Thoracic aorta (tissue), 2 donors: ENCODE measurements around the gene CRIP2. TPM values are rescaled to one million over a fixed set of nuclear protein-coding genes. Genes with fewer than 3 reads are reported as not detected.

Source experiments
- ATAC-seq: fragments of 150-250 bp; one replicate; pipeline ENCODE4 v1.8.0; 2017; ENCODE audit warnings: low read depth; ENCODE audit not compliant: insufficient number of reproducible peaks, low FRiP score
- DNase-seq: peaks from one replicate; pipeline ENCODE4 v3.0.0-alpha.2; 2020; ENCODE audit warnings: low spot score
- H3K27ac ChIP-seq, 2 donors: fragments of 200-600 bp; sonication (generic); 1 replicate in 1 of 2; 2 replicates in 1 of 2; pipeline ENCODE4 v1.5.1; 2016; ENCODE audit warnings: mild to moderate bottlenecking in 2 of 2, moderate library complexity in 2 of 2
- H3K27me3 ChIP-seq: fragments of 200-600 bp; sonication (generic); replicated peaks from 2 replicates; pipeline ENCODE4 v1.6.0; 2016; ENCODE audit warnings: mild to moderate bottlenecking; ENCODE audit not compliant: insufficient read depth
- H3K36me3 ChIP-seq: fragments of 200-600 bp; sonication (generic); one replicate; pipeline ENCODE4 v1.5.1; 2016
- H3K4me1 ChIP-seq, 2 donors: fragments of 200-600 bp; sonication (generic); 1 replicate in 1 of 2; 2 replicates in 1 of 2; pipeline versions ENCODE4 v1.5.1 to v1.6.0; 2016; ENCODE audit warnings: low read depth in 2 of 2, mild to moderate bottlenecking in 1 of 2; ENCODE audit not compliant: control insufficient read depth in 1 of 2
- H3K4me3 ChIP-seq: fragments of 200-600 bp; sonication (generic); 2 replicates; pipeline ENCODE4 v1.5.1; 2016; ENCODE audit warnings: mild to moderate bottlenecking
- H3K9me3 ChIP-seq: fragments of 200-600 bp; sonication (generic); 2 replicates; pipeline ENCODE4 v1.5.1; 2016
- total RNA-seq, 2 donors: library from RNA; depleted of rRNA; stranded (reverse); fragments of >200 nt; gene quantifications; one replicate each; pipeline versions ENCODE4 v1.1.0 to v1.2.3, GENCODE V29; 2016
- TF ChIP-seq, protein P1 (sequence below): fragments of 200-600 bp; sonication (generic); IDR thresholded peaks from one replicate; pipeline ENCODE4 v1.5.1; 2019; ENCODE audit warnings: antibody characterized with exemption

Gene CRIP2, protein sequence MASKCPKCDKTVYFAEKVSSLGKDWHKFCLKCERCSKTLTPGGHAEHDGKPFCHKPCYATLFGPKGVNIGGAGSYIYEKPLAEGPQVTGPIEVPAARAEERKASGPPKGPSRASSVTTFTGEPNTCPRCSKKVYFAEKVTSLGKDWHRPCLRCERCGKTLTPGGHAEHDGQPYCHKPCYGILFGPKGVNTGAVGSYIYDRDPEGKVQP
- total RNA-seq = 100 to 1,000 TPM; 307 to 748 TPM

DNA sequence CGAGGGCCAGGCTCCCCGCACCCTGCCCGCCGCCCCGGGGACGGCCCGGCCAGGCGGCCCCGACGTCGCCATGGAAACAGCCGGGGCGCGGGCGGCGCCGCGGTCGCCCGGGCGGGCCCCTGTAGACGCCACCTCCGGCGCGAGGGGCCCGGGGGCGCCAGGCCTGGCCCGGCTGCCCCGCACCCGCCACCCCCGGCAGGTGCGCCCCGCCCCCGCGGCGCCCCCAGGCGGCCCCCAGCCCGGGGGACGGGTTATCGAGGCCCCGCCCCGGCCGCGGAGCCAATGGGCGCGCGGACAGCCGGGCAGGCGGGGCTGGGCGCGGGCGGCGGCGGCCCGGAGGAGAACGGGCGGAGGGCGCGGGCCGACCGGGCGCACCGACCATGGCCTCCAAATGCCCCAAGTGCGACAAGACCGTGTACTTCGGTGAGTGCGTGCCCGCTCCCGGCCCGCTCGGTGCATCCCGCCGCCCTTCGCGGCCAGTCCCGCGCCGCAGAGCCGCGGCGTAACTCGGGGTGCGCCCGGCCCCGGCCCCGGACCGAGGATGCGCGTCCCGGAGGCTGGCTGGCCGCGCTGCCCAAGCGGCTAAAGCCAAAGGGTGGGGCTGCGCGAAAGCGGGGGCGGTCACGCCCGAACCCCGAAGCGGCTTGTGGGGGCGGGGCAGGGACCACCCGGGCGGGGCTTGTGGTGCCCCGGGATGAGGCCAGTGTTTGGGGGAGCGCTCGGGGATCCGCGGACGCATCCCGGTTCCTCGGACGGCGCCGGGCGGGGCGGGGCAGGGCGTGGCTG lies at the start of gene CRIP2:
Gene CRIP2, plus strand, starts transcription at position 339 of the 786 bp plus-strand sequence. Its CDS starts 42 bp downstream, at position 381.
- Histone ChIP-seq H3K36me3 (peaks cover 8% of the 10 kb centered on the region), H3K27ac (peak within 1 kb of the TSS; percentile 92 to 100), H3K4me3 (peak within 1 kb of the TSS; percentile 99), H3K27me3 (no peaks in the 10 kb centered on the region), H3K9me3 (no peaks in the 10 kb centered on the region), H3K4me1 (peaks cover 24 to 46% of the 10 kb centered on the region in 2 donors)
- ATAC-seq (peak; percentile 37), DNase-seq (no peak)
- TF ChIP-seq, protein P1, sequence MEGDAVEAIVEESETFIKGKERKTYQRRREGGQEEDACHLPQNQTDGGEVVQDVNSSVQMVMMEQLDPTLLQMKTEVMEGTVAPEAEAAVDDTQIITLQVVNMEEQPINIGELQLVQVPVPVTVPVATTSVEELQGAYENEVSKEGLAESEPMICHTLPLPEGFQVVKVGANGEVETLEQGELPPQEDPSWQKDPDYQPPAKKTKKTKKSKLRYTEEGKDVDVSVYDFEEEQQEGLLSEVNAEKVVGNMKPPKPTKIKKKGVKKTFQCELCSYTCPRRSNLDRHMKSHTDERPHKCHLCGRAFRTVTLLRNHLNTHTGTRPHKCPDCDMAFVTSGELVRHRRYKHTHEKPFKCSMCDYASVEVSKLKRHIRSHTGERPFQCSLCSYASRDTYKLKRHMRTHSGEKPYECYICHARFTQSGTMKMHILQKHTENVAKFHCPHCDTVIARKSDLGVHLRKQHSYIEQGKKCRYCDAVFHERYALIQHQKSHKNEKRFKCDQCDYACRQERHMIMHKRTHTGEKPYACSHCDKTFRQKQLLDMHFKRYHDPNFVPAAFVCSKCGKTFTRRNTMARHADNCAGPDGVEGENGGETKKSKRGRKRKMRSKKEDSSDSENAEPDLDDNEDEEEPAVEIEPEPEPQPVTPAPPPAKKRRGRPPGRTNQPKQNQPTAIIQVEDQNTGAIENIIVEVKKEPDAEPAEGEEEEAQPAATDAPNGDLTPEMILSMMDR = no peak

DNA sequence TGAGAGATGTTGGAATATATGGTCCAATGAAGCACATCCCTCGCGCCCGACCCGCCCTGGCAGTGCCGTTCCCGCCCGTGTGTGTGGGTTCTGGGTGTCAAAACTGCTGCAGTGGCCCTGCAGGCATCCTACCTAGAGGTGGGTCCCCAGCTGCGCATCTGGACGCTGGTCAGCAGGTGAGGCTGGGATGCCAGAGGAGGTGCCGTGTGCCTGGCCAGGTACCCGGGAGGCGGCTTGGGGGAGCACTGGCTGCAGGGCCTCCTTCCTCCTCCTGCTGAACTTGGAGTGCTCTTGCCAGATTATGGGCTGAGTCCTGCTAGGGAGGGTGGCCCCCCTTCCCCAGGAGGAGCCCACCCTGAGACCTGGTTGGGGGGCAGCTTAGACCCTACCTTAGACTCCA lies 49.8 kb upstream of the CRIP2 start:
- DNase-seq = no peak
- no peak overlapping the region for H3K27ac ChIP-seq
- H3K4me1 ChIP-seq = peaks cover 21 to 24% of the 10 kb centered on the region in 2 donors
- TF ChIP-seq, protein P1 = no peak
- H3K27me3 ChIP-seq = no peaks in the 10 kb centered on the region
- no peak overlapping the region for H3K4me3 ChIP-seq
- no peak for ATAC-seq
- no peaks in the 10 kb centered on the region for H3K9me3 ChIP-seq
- no peaks in the 10 kb centered on the region for H3K36me3 ChIP-seq

DNA sequence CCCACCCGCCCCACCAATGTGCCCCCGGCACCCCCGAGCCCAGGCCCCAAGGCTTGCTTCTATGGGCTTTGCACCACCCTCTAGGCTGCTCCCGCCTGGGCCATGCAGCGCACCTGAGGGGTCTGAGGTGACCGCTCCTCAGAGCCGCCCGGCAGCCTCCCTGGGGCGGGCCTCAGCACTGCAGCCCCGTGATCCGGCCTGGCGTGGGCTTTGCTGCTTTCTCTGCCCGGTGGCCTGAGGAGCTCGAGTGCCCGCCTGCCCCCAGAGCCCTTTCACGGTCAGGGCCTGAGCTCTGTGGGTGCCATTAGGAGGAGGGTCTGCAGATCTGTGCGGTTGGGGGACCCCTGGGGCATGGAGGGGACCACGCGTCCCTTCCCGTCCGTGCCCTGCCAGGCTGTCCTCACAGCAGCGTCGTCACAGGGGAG lies 48.8 kb upstream of the CRIP2 start:
- no peak for ATAC-seq
- TF ChIP-seq, protein P1 = no peak

DNA sequence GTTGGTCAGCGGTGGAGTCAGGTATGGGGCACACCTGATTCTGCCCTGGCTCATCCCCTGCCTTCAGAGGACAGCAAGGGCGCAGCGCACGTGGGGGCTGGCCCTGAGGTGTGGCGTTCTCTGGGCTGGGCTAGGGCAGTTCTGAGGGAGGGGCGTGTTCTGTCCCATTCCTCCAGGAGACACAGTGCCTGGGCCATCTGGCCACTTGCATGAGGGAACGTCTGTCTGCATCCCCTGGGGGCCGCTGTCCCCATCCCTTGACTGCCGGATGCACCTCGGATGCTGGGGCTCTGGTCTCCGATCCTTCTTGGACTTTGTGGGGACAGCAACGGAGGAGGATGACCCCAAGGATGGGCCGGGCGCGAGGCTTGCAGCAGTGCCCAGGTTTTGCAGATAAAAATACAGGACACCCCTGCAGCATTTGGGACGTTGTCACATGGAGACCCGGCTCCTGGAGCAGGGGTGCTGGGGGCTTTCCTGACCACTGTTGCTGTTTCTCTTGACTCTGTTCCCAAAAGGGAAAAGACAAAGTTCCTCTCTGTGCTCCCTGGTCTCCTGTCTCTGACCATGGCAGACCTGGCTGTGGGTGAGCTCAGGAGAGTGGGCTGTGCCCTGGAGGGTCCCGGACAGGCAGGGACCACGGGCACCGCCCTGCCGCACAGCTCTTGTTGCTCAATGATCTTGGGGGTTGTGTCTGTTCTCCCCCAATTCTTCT lies 48.0 kb upstream of the CRIP2 start:
- no peak overlapping the region for H3K4me3 ChIP-seq
- no peaks in the 10 kb centered on the region for H3K9me3 ChIP-seq
- no peak overlapping the region for H3K27ac ChIP-seq
- no peaks in the 10 kb centered on the region for H3K27me3 ChIP-seq
- no peak for DNase-seq
- H3K36me3 ChIP-seq = no peaks in the 10 kb centered on the region
- TF ChIP-seq, protein P1 = no peak
- ATAC-seq = no peak
- H3K4me1 ChIP-seq = peaks cover 15 to 18% of the 10 kb centered on the region in 2 donors

More for the DNA sequence above, 48.8 kb upstream of the CRIP2 start:
- Histone ChIP-seq H3K4me3 (no peak overlapping the region), H3K4me1 (peaks cover 17 to 22% of the 10 kb centered on the region in 2 donors), H3K27me3 (no peaks in the 10 kb centered on the region), H3K27ac (no peak overlapping the region), H3K9me3 (no peaks in the 10 kb centered on the region), H3K36me3 (no peaks in the 10 kb centered on the region)
- DNase-seq = no peak

DNA sequence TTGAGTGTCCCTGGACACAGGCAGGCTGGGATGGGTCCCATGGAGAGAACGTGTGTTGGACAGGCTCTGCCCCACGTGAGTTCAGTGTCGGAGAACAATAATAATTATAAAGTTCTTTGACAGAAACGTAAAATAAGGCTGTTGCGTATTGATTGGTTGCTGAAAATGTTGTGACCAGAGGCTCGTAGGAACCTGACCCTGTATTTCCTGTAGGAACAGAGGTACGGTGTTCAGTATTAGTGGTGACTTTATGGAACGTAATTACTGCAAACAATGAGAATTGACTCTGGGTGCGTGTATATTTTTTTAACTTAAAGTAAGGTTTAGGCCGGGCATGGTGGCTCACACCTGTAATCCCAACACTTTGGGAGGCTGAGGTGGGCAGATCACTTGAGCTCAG lies 47.2 kb upstream of the CRIP2 start:
- DNase-seq (no peak), ATAC-seq (no peak)
- H3K4me3 ChIP-seq = no peak overlapping the region
- H3K4me1 ChIP-seq = peaks cover 8 to 10% of the 10 kb centered on the region in 2 donors
- TF ChIP-seq, protein P1 = no peak
- H3K27ac ChIP-seq = no peak overlapping the region
- no peaks in the 10 kb centered on the region for H3K9me3 ChIP-seq
- H3K36me3 ChIP-seq = no peaks in the 10 kb centered on the region
- H3K27me3 ChIP-seq = no peaks in the 10 kb centered on the region
